HL-60 (cell line): ENCODE data around the gene TMPRSS4.

Experiments
- DNase-seq, 2 experiments: peaks; one replicate each; pipeline ENCODE4 v3.0.0-alpha.2; 2010 to 2020; ENCODE audit warnings: low read depth in 1 of 2, low spot score in 1 of 2
- H3K27ac ChIP-seq: fragments of 250-450 bp; sonication (Bioruptor Pico); replicated peaks from 2 replicates; pipeline ENCODE4 v1.5.1; 2020; ENCODE audit warnings: mild to moderate bottlenecking, moderate library complexity
- H3K27me3 ChIP-seq: fragments of 250-450 bp; sonication (Bioruptor Pico); 2 replicates; pipeline ENCODE4 v1.5.1; 2021; ENCODE audit warnings: mild to moderate bottlenecking, moderate library complexity; ENCODE audit not compliant: insufficient read depth, poor library complexity, severe bottlenecking
- H3K4me3 ChIP-seq: replicated peaks from 2 replicates; pipeline ENCODE4 v1.5.1; 2011; ENCODE audit warnings: mild to moderate bottlenecking, control low read depth, low read length; ENCODE audit not compliant: insufficient read depth
- CTCF ChIP-seq: IDR thresholded peaks from one replicate; pipeline ENCODE4 v1.5.1; 2011; ENCODE audit warnings: low read length, control low read depth, inconsistent platforms; ENCODE audit not compliant: insufficient read depth
- GABPA ChIP-seq: IDR thresholded peaks from 2 replicates; pipeline ENCODE4 v1.6.1; 2012; ENCODE audit warnings: low read depth
- POLR2AphosphoS5 ChIP-seq: IDR thresholded peaks from 2 replicates; pipeline ENCODE4 v1.6.1; 2012; ENCODE audit warnings: low read depth
- REST ChIP-seq: IDR thresholded peaks from 2 replicates; pipeline ENCODE4 v1.6.1; 2012; ENCODE audit warnings: low read depth; ENCODE audit not compliant: insufficient replicate concordance
- SPI1 ChIP-seq: IDR thresholded peaks from 2 replicates; pipeline ENCODE4 v1.6.1; 2012; ENCODE audit warnings: low read depth, mild to moderate bottlenecking, borderline replicate concordance

TMPRSS4 gene

GRCh38 chr11:118157186-118157895, 80.5 kb downstream of the TMPRSS4 start:
- no peak overlapping the region for H3K4me3 ChIP-seq
- no peak overlapping the region for H3K27ac ChIP-seq
- TF ChIP-seq CTCF (no peak), SPI1 (no peak), POLR2AphosphoS5 (no peak), GABPA (no peak), REST (no peak)
- no peak for DNase-seq
- H3K27me3 ChIP-seq, result peaks cover 39% of the 10 kb centered on the region

GRCh38 chr11:118161786-118162185, 84.9 kb downstream of the TMPRSS4 start:
- H3K27ac ChIP-seq, result no peak overlapping the region
- DNase-seq, result no peak
- peaks cover 8% of the 10 kb centered on the region for H3K27me3 ChIP-seq
- TF ChIP-seq POLR2AphosphoS5 (no peak), SPI1 (no peak), CTCF (no peak), GABPA (no peak), REST (no peak)
- H3K4me3 ChIP-seq, result no peak overlapping the region

- TF ChIP-seq CTCF (no peak), REST (no peak), GABPA (no peak), SPI1 (no peak), POLR2AphosphoS5 (no peak)
- Histone ChIP-seq H3K27ac (no peak overlapping the region), H3K27me3 (no peaks in the 10 kb centered on the region), H3K4me3 (no peak overlapping the region)
- no peak for DNase-seq
Measured at GRCh38 chr11:118162846-118163245, 86.0 kb downstream of the TMPRSS4 start.
